ENCODE data around the gene ACADVL. TPM values are rescaled to one million over a fixed set of nuclear protein-coding genes. Genes with fewer than 3 reads are reported as not detected.

The ACADVL gene
- polyA plus RNA-seq, 1 of the 3 experiments (the other 2 are of a cell fraction), result 635 TPM

- Histone ChIP-seq H3K79me2 (ENCODE audit: insufficient read depth) (peaks cover 57% of the 10 kb centered on the region), H3K4me2 (peak overlapping the region; percentile 97), H3K36me3 (replicated peaks in 1 of 2; ENCODE audit: control insufficient read depth in 1 of 2, insufficient read depth in 2 of 2, low read length in 1 of 2) (peaks cover 0 to 8% of the 10 kb centered on the region in 2 experiments), H2AFZ (ENCODE audit: low read depth) (no peak overlapping the region), H3K9me2 (no peaks in the 10 kb centered on the region), H3K27ac (ENCODE audit: low read depth in 2 of 2, low read length in 1 of 2) (peak overlapping the region; percentile 60 to 96), H3K4me3 (ENCODE audit: low read depth in 2 of 2, low read length in 1 of 2) (peak overlapping the region; percentile 61 to 74), H3K9me3 (no peaks in the 10 kb centered on the region), H4K20me1 (ENCODE audit: insufficient read depth) (peaks cover 18% of the 10 kb centered on the region), H3K4me1 (ENCODE audit: control insufficient read depth in 1 of 2, insufficient read depth in 2 of 2, low read depth in 1 of 2, low read length in 1 of 2) (peaks cover 26 to 63% of the 10 kb centered on the region in 2 experiments; a peak in 3 of 4 replicates), H3K9ac (peak overlapping the region; percentile 88), H3F3A (replicated peaks; ENCODE audit: insufficient read depth) (peaks cover 53% of the 10 kb centered on the region), H3K27me3 (ENCODE audit: insufficient read depth) (no peaks in the 10 kb centered on the region)
- ChIA-PET CTCF (interaction anchor here (1.0 to 3.7 kb wide), 4 partner anchors 12 to 194 kb away, joined by 3 to 37 read pairs (median 3); partner anchors contain the start of gene DVL2), POLR2A (interaction anchor here (1.0 kb wide), 1 partner anchor 22 kb away, joined by 6 read pairs; the partner anchor contains the start of gene PHF23)
- DNase-seq, result no peak
- WGBS (ENCODE audit: low lambda C conversion rate), result 9% methylated on average over 7 of the region's 7 CpGs
- TF ChIP-seq POLR2AphosphoS5 (IDR thresholded peaks at IDR 0.05; ENCODE audit: low read depth, low read length) (no peak), NRF1 (IDR thresholded peaks at IDR 0.05; ENCODE audit: low read depth, low read length) (no peak), TAF1 (IDR thresholded peaks at IDR 0.05; ENCODE audit: borderline replicate concordance, low read depth, low read length) (no peak), EP300 (IDR thresholded peaks at IDR 0.05; ENCODE audit: borderline replicate concordance in 1 of 2, low read depth in 1 of 2, low read length in 1 of 2) (no peak), NFIC (IDR thresholded peaks at IDR 0.05; ENCODE audit: borderline replicate concordance) (no peak), GABPA (IDR thresholded peaks at IDR 0.05; ENCODE audit: low read depth) (no peak), RCOR1 (IDR thresholded peaks at IDR 0.05; ENCODE audit: low read length) (no peak), RFX5 (IDR thresholded peaks at IDR 0.05; ENCODE audit: low read length) (no peak), RAD21 (IDR thresholded peaks at IDR 0.05; ENCODE audit: low read length) (no peak), MEF2A (IDR thresholded peaks at IDR 0.05; ENCODE audit: borderline replicate concordance, low read depth) (no peak), TCF12 (IDR thresholded peaks at IDR 0.05) (no peak), EZH2phosphoT487 (IDR thresholded peaks at IDR 0.05; ENCODE audit: borderline replicate concordance, low read depth) (no peak), FOXJ3 (CRISPR knock-in tag; IDR thresholded peaks at IDR 0.05) (no peak), FOXM1 (IDR thresholded peaks at IDR 0.05; ENCODE audit: low read depth) (no peak), CHD2 (IDR thresholded peaks at IDR 0.05; ENCODE audit: low read length, partially characterized antibody) (no peak), USF2 (IDR thresholded peaks at IDR 0.05; ENCODE audit: borderline replicate concordance, low read depth, low read length) (no peak), RXRA (IDR thresholded peaks at IDR 0.05; ENCODE audit: borderline replicate concordance, low read depth) (no peak), MAX (IDR thresholded peaks at IDR 0.05; ENCODE audit: low read depth) (no peak), CTCF (IDR thresholded peaks at IDR 0.05) (no peak)
Measured at GRCh38 chr17:7216242-7217112, 3.3 kb upstream of the ACADVL start.
